Erythroblast (primary cell): ENCODE data around the gene DPP10.

Experiments
- GATA1 ChIP-seq: IDR thresholded peaks from 2 replicates; pipeline ENCODE4 v1.6.1; 2011; ENCODE audit warnings: low read depth, mild to moderate bottlenecking, control low read depth, low read length, moderate library complexity
- POLR2A ChIP-seq: IDR thresholded peaks from 2 replicates; pipeline ENCODE4 v1.6.1; 2011; ENCODE audit warnings: mild to moderate bottlenecking, low read length

DNA sequence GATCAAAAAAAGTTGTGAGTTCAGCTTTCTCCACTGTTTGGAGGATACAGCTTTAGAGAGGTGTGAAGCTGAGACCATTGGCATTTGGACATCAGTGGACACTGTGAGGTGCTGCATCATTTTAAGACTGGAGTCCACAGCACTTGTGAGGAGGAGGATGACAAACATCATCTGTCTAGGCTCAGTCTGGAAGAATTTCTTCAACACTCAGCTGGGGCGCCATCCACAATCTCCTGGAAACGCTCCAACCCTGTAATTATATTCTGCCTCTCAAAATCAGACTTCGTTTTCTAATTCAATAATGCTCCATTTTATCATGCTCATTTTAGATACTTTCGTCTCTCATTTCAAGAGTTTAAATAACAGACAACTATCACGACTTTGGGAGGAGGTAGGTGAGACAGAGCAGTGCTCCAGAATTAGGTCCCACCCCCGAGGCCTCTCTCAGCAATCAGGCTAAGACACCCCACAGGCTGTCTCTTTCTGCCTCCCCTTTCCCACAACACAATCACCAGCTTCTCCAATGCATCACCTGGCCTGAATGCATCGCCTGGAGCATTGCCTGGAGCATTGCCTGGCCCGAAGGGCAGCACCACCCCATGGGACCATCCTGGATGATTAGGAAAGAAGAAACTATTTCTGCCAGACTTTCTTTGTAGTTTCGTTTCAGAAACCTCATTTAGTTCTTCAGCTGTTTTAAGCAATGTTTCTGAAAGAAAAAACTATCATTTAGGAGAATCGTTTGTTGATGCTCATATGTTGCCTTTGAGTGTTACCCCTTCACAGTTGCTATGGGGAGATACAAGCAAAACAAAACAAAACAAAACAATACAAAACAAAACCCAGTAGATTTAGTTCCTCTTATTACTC lies 37.0 kb upstream of the DPP10 start:
- TF ChIP-seq POLR2A (no peak), GATA1 (no peak)
